A673 (cell line): ENCODE measurements around the gene NRIP3. TPM values are rescaled to one million over a fixed set of nuclear protein-coding genes. Genes with fewer than 3 reads are reported as not detected.

Experiments
- BruUV-seq: library from RNA; stranded (reverse); fragments of 400-500 nt; replicated peaks from 2 replicates; lab custom pipeline; 2021; lab: Mats Ljungman, UMichigan
- CTCF ChIA-PET: fragments of 300-600 bp; sonication (Branson Sonifier 250); formaldehyde crosslinking; loops from one replicate; lab custom pipeline; 2022; ENCODE audit warnings: antibody characterized with exemption; lab: Charles Lee
- POLR2A ChIA-PET: fragments of 300-600 bp; sonication (Branson Sonifier 250); formaldehyde crosslinking; loops from one replicate; lab custom pipeline; 2022; ENCODE audit warnings: antibody characterized with exemption; ENCODE audit not compliant: low non-redundant PET; lab: Charles Lee
- DNase-seq: peaks from one replicate; pipeline ENCODE4 v3.0.0-alpha.2; 2015; ENCODE audit warnings: low spot score
- H3K27ac ChIP-seq: fragments of 200-600 bp; sonication (generic); 2 replicates; pipeline ENCODE4 v1.5.1; 2016; ENCODE audit warnings: mixed run types, low read depth, mild to moderate bottlenecking, mixed read lengths, antibody characterized with exemption, low read length; ENCODE audit not compliant: poor library complexity, severe bottlenecking
- H3K27me3 ChIP-seq: fragments of 200-600 bp; sonication (generic); replicated peaks from 2 replicates; pipeline ENCODE4 v1.6.1; 2017; ENCODE audit warnings: mixed run types, low read depth, mild to moderate bottlenecking, mixed read lengths, antibody characterized with exemption, low read length; ENCODE audit not compliant: insufficient read depth, poor library complexity
- H3K36me3 ChIP-seq: fragments of 200-600 bp; sonication (generic); 2 replicates; pipeline ENCODE4 v1.6.1; 2016; ENCODE audit warnings: mixed run types, mild to moderate bottlenecking, mixed read lengths, antibody characterized with exemption, low read length; ENCODE audit not compliant: insufficient read depth, poor library complexity, severe bottlenecking
- H3K4me1 ChIP-seq: fragments of 200-600 bp; sonication (generic); 2 replicates; pipeline ENCODE4 v1.6.1; 2017; ENCODE audit warnings: mixed run types, mild to moderate bottlenecking, mixed read lengths, antibody characterized with exemption, low read length; ENCODE audit not compliant: insufficient read depth, poor library complexity, severe bottlenecking
- H3K4me3 ChIP-seq: fragments of 200-600 bp; sonication (generic); 2 replicates; pipeline ENCODE4 v1.5.1; 2016; ENCODE audit warnings: low read depth, mixed run types, mild to moderate bottlenecking, mixed read lengths, low read length; ENCODE audit not compliant: poor library complexity, severe bottlenecking
- H3K9me3 ChIP-seq: fragments of 200-600 bp; sonication (generic); 2 replicates; pipeline ENCODE4 v1.6.1; 2016; ENCODE audit warnings: mixed run types, low read depth, mild to moderate bottlenecking, mixed read lengths, antibody characterized with exemption, low read length; ENCODE audit not compliant: poor library complexity, severe bottlenecking
- EZH2 ChIP-seq: fragments of 200-600 bp; sonication (generic); IDR thresholded peaks from 2 replicates; pipeline ENCODE4 v1.6.1; 2017; ENCODE audit warnings: borderline replicate concordance, low read depth, mild to moderate bottlenecking, mixed read lengths, antibody characterized with exemption, low read length; ENCODE audit not compliant: poor library complexity, severe bottlenecking
- intact Hi-C: fragments of 100-400 bp; cut with micrococcal nuclease; formaldehyde crosslinking; loops from one replicate; pipeline ENCODE4 v1.10.0; 2022; ENCODE audit not compliant: unreplicated experiment
- total RNA-seq: library from RNA; stranded (reverse); gene quantifications from 2 replicates; pipeline ENCODE4 v1.2.3, GENCODE V29; 2021
- TF ChIP-seq, protein P1 (sequence below): fragments of 300-800, 200-600 bp; sonication (generic); conservative IDR thresholded peaks from 2 replicates; pipeline ENCODE4 v1.5.1; 2017; ENCODE audit warnings: low read depth, mild to moderate bottlenecking, antibody characterized with exemption, low read length, moderate library complexity, mixed read lengths

NRIP3 gene
- total RNA-seq, 1 experiment from 2014 or later = 2.2 TPM

DNA sequence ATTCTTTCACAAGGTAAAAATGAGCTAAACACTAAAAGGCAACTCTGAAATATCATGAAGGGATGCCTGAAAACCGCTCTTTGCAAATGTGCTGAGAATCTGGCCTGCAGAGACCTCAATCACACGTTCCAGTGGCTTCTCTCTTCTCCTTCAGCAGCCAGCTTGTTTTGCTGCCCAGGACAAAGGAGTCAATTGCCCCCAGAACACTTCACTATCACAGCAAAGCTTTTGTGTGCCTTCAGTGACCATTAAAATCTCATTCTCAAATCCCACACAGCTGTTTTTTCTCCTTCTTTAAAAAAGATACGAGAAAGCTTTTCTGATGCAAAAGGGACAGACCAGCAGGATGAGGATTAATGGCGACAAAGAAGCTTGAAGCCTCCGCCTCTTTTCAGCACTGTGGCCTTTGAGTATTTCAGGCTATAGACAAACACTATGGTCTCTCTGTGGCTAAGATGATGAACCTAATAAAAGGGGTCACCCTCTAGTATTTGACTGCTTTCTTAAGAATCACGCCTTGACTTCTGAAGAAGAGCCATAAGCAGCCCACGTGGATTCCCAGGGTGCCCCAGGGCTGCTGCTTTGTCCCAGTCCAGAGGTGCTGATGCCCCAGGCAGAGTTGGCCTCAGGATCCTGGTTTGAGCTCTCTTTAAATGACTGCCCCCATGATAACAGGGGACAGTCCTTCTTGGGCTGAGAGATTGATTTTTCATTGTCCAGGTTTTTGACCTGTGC, 33.4 kb upstream of the NRIP3 start:
- intact Hi-C loops = no loop called here
- POLR2A ChIA-PET = no interaction called here
- Histone ChIP-seq H3K9me3 (no peaks in the 10 kb centered on the region), H3K27me3 (no peaks in the 10 kb centered on the region), H3K27ac (no peak overlapping the region), H3K4me3 (no peak overlapping the region), H3K36me3 (no peaks in the 10 kb centered on the region), H3K4me1 (no peaks in the 10 kb centered on the region)
- CTCF ChIA-PET = interaction anchor here (0.6 kb wide), 1 partner anchor 293 kb away, joined by 3 read pairs; no protein-coding TSS in a partner anchor
- no TSS peak for BruUV-seq
- no peak for TF ChIP-seq EZH2
- TF ChIP-seq, protein P1, sequence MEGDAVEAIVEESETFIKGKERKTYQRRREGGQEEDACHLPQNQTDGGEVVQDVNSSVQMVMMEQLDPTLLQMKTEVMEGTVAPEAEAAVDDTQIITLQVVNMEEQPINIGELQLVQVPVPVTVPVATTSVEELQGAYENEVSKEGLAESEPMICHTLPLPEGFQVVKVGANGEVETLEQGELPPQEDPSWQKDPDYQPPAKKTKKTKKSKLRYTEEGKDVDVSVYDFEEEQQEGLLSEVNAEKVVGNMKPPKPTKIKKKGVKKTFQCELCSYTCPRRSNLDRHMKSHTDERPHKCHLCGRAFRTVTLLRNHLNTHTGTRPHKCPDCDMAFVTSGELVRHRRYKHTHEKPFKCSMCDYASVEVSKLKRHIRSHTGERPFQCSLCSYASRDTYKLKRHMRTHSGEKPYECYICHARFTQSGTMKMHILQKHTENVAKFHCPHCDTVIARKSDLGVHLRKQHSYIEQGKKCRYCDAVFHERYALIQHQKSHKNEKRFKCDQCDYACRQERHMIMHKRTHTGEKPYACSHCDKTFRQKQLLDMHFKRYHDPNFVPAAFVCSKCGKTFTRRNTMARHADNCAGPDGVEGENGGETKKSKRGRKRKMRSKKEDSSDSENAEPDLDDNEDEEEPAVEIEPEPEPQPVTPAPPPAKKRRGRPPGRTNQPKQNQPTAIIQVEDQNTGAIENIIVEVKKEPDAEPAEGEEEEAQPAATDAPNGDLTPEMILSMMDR = no peak
- no peak for DNase-seq

DNA sequence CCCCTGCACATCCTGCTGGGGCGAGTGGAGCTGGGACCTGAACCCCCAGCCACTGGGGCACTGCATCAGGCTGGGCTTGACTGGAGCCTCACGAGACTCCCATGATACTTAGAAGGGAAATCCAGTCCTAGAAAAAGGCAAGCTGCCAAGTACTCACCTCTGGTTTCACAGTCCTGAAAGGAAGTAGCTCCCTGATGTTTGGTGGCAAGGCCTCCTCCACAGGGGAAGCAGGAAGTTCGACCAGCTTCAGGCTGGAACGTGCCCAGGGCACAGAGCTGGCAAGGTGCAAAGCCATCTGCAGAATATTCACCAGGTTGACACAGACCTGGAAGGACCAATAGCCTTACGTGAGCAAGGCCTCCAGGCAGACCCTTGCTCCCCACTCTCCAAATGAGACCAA, 26.8 kb upstream of the NRIP3 start:
- Histone ChIP-seq H3K4me1 (no peaks in the 10 kb centered on the region), H3K9me3 (no peaks in the 10 kb centered on the region), H3K36me3 (no peaks in the 10 kb centered on the region), H3K4me3 (no peak overlapping the region), H3K27ac (no peak overlapping the region), H3K27me3 (no peaks in the 10 kb centered on the region)
- CTCF ChIA-PET = no interaction called here
- no peak for DNase-seq
- POLR2A ChIA-PET = no interaction called here
- intact Hi-C loops = no loop called here
- no TSS peak for BruUV-seq
- no peak for TF ChIP-seq EZH2
- TF ChIP-seq, protein P1 = no peak

DNA sequence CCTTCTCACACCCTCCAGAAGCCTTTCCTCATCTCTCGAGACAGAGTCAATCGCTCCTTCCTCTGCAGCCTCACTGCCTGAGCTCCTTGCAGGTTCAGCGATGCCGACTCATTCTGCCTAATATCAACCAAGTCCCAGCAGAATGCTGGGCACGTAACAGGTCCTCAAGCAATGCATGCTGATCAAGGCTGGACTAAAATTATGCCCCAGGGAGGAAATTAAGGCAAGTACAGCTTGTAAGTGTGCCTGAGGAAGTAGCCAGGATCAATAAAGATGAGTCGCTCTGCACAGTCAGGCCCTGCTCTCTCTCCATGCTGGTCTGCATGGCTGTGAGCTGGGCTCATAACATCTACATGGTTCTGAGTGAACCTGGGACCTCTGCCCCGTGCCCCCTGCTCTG, 25.6 kb upstream of the NRIP3 start:
- Histone ChIP-seq H3K4me3 (no peak overlapping the region), H3K27ac (no peak overlapping the region), H3K27me3 (no peaks in the 10 kb centered on the region), H3K9me3 (no peaks in the 10 kb centered on the region), H3K4me1 (no peaks in the 10 kb centered on the region), H3K36me3 (no peaks in the 10 kb centered on the region)
- BruUV-seq = no TSS peak
- POLR2A ChIA-PET = no interaction called here
- TF ChIP-seq EZH2 = no peak
- TF ChIP-seq, protein P1 = no peak
- no peak for DNase-seq
- intact Hi-C loops = no loop called here
- CTCF ChIA-PET = no interaction called here
